ENCODE results near the gene CAMTA1. TPM values are rescaled to one million over a fixed set of nuclear protein-coding genes. Genes with fewer than 3 reads are reported as not detected.

The CAMTA1 gene
- total and polyA plus RNA-seq, 4 donors = 18.0 to 93.5 (median 35.8) TPM

GRCh38 chr1:7253988-7254587, 468.8 kb downstream of the CAMTA1 start:
- Histone ChIP-seq H3K9me3 (ENCODE audit: control insufficient read depth in 4 of 4, low read length in 3 of 4) (no peaks in the 10 kb centered on the region), H3K27me3 (ENCODE audit: control insufficient read depth in 4 of 4, insufficient read depth in 4 of 4, low read length in 3 of 4) (no peaks in the 10 kb centered on the region), H3K4me3 (ENCODE audit: low read depth in 1 of 3, low read length in 3 of 3) (no peak overlapping the region), H3K9ac (ENCODE audit: low read depth in 1 of 2, low read length in 2 of 2) (no peak overlapping the region), H3K36me3 (ENCODE audit: control insufficient read depth in 4 of 4, insufficient read depth in 3 of 4, low read depth in 1 of 4, low read length in 3 of 4) (no peaks in the 10 kb centered on the region), H3K4me1 (ENCODE audit: control insufficient read depth in 4 of 4, insufficient read depth in 4 of 4, low read length in 3 of 4) (no peaks in the 10 kb centered on the region), H3K27ac (ENCODE audit: low read depth in 1 of 2, low read length in 2 of 2) (no peak overlapping the region)
- 86% methylated on average over 11 of the region's 11 CpGs for WGBS
- TF ChIP-seq, protein P1, sequence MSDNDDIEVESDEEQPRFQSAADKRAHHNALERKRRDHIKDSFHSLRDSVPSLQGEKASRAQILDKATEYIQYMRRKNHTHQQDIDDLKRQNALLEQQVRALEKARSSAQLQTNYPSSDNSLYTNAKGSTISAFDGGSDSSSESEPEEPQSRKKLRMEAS (IDR thresholded peaks at IDR 0.05) = no peak
- no peak for TF ChIP-seq HNF4G (IDR thresholded peaks at IDR 0.05)
- no peak for TF ChIP-seq FOXA2 (IDR thresholded peaks at IDR 0.05)
- no peak for TF ChIP-seq YY1 (IDR thresholded peaks at IDR 0.05)
- no peak for TF ChIP-seq RXRA (IDR thresholded peaks at IDR 0.05)
- TF ChIP-seq ZBTB33 (IDR thresholded peaks at IDR 0.05) = no peak
- TF ChIP-seq SP1 (IDR thresholded peaks at IDR 0.05) = no peak
- no peak for TF ChIP-seq FOXA1 (IDR thresholded peaks at IDR 0.05)
- TF ChIP-seq RAD21 (IDR thresholded peaks at IDR 0.05) = no peak
- no peak for TF ChIP-seq NR2F2 (IDR thresholded peaks at IDR 0.05)
- TF ChIP-seq GABPA (IDR thresholded peaks at IDR 0.05 in 1 of 2, conservative IDR thresholded peaks at IDR 0.05 in 1 of 2) = no peak
- TF ChIP-seq, protein P2, sequence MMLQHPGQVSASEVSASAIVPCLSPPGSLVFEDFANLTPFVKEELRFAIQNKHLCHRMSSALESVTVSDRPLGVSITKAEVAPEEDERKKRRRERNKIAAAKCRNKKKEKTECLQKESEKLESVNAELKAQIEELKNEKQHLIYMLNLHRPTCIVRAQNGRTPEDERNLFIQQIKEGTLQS (IDR thresholded peaks at IDR 0.05) = no peak
- TF ChIP-seq HNF4A (conservative IDR thresholded peaks at IDR 0.05) = no peak
- no peak for TF ChIP-seq EGR1 (IDR thresholded peaks at IDR 0.05; ENCODE audit: low read depth in 2 of 2)
- TF ChIP-seq REST (IDR thresholded peaks at IDR 0.05) = no peak
- no peak for TF ChIP-seq JUND (IDR thresholded peaks at IDR 0.05)
- DNase-seq (ENCODE audit: low spot score) = no peak

- Histone ChIP-seq H3K4me3 (ENCODE audit: low read depth in 1 of 3, low read length in 3 of 3) (no peak overlapping the region), H3K4me1 (ENCODE audit: control insufficient read depth in 4 of 4, insufficient read depth in 4 of 4, low read length in 3 of 4) (no peaks in the 10 kb centered on the region), H3K27ac (ENCODE audit: low read depth in 1 of 2, low read length in 2 of 2) (no peak overlapping the region), H3K36me3 (ENCODE audit: control insufficient read depth in 4 of 4, insufficient read depth in 3 of 4, low read depth in 1 of 4, low read length in 3 of 4) (no peaks in the 10 kb centered on the region), H3K9ac (ENCODE audit: low read depth in 1 of 2, low read length in 2 of 2) (no peak overlapping the region), H3K27me3 (ENCODE audit: control insufficient read depth in 4 of 4, insufficient read depth in 4 of 4, low read length in 3 of 4) (no peaks in the 10 kb centered on the region), H3K9me3 (ENCODE audit: control insufficient read depth in 4 of 4, low read length in 3 of 4) (no peaks in the 10 kb centered on the region)
- TF ChIP-seq TAF1 (conservative IDR thresholded peaks at IDR 0.05) = no peak
- TF ChIP-seq FOXA1 (IDR thresholded peaks at IDR 0.05) = no peak
- no peak for TF ChIP-seq SP1 (IDR thresholded peaks at IDR 0.05)
- no peak for TF ChIP-seq JUND (IDR thresholded peaks at IDR 0.05)
- TF ChIP-seq ZBTB33 (IDR thresholded peaks at IDR 0.05) = no peak
- TF ChIP-seq HNF4G (IDR thresholded peaks at IDR 0.05) = no peak
- TF ChIP-seq EGR1 (IDR thresholded peaks at IDR 0.05; ENCODE audit: low read depth in 2 of 2) = no peak
- no peak for DNase-seq (ENCODE audit: low spot score)
- WGBS = 75% methylated on average over 13 of the region's 13 CpGs
Observed at GRCh38 chr1:7255303-7256058, 470.2 kb downstream of the CAMTA1 start.

All from liver (tissue), 9 donors.